ENCODE data around the gene DYNLRB1.

DYNLRB1 gene

DNA sequence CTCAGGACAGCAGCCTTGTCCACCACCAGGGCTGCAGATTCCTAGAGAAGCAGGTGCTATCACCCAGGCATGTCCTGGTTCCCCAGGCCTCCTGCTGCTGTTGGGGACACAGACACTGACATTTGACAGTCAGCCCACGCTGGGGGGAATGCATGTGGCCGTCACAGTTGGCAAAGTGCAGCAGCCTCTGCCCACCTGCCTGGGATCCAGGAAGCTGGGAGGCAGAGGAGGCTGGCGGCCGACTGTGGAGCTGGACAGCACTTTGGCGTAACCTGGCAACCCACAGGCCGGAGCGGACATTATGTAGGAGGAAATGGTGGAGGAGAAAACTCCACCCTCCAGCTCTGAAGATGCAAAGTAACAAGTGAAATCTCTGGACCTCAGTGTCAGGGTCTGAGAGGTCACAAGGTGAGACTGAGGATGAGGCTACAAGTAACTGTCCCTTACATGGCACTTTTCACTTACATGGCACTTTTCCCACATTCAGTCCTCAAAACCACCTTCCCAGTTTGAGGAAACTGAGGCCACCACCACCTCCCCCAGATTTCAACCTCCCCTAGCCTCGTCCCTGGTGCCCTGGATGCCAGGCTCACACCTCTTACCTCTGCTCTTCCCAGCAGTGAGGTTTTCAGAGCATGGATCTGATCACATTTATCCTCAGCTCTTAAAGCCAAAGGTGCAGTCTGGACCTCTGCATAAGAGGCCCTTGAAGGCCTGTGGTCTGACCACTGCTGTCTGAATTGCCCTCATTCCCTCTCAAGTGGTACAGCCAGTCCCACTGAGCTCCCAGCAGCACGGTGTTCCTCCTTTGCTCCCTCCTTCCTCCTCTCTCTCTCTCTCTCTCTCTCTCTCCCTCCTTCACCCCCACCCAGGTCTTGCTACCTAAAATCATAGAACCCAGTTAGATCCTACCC, 51.0 kb downstream of the DYNLRB1 start:
- no peaks in the 10 kb centered on the region for H3K27me3 ChIP-seq (ENCODE audit: control insufficient read depth, insufficient read depth, low read length)
- no peaks in the 10 kb centered on the region for H3K36me3 ChIP-seq (ENCODE audit: control insufficient read depth, insufficient read depth, low read length)
- H3K9ac ChIP-seq (ENCODE audit: low read length): no peak overlapping the region
- H3K4me3 ChIP-seq (ENCODE audit: low read length): no peak overlapping the region
- no peaks in the 10 kb centered on the region for H3K4me1 ChIP-seq (ENCODE audit: control insufficient read depth, insufficient read depth, low read length)
- H3K9me3 ChIP-seq (ENCODE audit: control insufficient read depth, low read length): no peaks in the 10 kb centered on the region

DNA sequence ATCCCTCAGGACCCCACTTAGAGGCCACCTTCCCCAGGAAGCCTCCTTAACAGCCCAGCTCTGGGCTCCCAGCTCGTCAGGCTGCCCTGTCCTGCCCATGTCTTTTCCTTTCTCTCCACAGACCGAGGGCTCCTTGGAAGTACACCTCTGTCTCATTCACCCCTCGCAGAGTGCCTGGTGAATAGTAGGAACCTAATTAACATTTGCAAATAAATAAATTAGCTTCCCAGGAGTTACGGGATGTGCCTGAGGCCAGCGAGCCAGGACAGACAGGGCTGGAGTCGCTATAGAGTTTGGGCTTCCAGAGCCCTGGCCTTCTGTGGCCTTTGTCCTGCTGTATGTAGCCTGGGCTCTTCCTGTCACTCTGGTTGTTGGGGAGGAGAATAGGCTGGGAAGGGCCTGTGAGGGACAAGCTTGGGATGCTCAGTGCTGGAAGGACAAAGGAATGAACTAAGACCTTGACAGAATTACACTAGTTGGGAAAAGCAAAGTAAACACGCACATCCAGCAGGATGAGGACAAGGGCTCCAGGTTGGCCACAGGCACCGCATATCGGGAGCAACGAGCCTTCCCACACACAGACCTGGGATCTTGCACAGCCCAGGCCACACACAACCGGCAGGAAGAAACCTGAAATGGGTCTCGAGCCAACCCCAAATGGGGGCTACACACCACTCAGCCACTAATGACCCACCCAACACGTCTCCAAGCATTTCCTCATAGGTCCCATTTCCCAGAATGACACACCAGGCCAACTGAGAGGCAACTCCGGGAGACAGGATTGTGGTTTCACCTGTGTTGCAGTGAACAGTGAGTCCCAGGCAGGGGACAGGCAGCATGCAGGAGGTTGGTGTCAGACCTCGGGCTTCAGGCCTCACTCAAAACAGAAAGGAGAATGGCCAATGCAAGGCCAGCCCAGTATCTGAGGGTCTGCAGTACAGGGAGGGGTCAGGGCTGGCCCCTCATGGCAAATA, 52.0 kb downstream of the DYNLRB1 start:
- no peaks in the 10 kb centered on the region for H3K4me1 ChIP-seq (ENCODE audit: control insufficient read depth, insufficient read depth, low read length)
- no peaks in the 10 kb centered on the region for H3K27me3 ChIP-seq (ENCODE audit: control insufficient read depth, insufficient read depth, low read length)
- no peak overlapping the region for H3K9ac ChIP-seq (ENCODE audit: low read length)
- no peak overlapping the region for H3K4me3 ChIP-seq (ENCODE audit: low read length)
- H3K36me3 ChIP-seq (ENCODE audit: control insufficient read depth, insufficient read depth, low read length): no peaks in the 10 kb centered on the region
- H3K9me3 ChIP-seq (ENCODE audit: control insufficient read depth, low read length): no peaks in the 10 kb centered on the region

DNA sequence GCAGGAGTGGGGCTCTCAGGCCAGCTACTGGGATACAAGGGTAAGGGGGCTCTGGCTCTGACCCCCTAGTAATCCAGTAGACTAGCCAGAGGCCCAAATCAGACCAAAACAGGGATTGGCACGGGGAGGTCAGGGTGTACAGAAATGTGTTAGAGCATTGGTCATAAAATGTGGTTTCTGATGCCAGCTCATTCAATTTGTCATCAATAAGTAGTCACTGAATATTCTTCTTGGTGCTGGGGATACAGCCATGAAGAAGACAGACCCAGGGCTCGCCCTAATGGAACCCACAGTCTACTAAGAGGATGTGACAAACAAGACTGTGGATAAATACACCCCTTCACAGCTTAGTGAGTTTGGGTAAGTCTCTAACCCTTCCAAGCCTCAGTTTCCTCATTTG, 53.4 kb downstream of the DYNLRB1 start:
- no peaks in the 10 kb centered on the region for H3K36me3 ChIP-seq (ENCODE audit: control insufficient read depth, insufficient read depth, low read length)

DNA sequence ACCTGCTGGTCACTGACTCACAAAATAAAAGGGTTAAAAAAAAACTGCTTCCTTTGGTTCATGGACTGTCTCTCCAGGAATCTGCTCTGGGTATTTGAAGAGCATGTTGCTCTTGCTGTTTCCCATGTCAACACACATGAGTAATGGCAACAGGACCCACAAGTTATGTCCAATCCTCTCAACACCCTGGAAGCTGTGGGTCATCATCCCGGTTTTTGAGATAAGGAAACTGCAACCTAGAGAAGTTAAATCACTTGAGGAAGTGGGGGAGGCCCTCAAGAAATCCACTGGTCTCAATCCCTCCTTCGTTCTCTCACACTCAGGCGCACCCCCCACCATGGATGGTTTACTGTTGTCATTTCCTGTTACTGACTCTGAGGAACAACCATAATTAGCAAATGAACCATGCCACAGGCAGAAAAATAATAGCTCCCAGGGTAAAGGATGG, 54.7 kb downstream of the DYNLRB1 start:
- H3K4me3 ChIP-seq (ENCODE audit: low read length): no peak overlapping the region
- no peaks in the 10 kb centered on the region for H3K36me3 ChIP-seq (ENCODE audit: control insufficient read depth, insufficient read depth, low read length)
- H3K9me3 ChIP-seq (ENCODE audit: control insufficient read depth, low read length): no peaks in the 10 kb centered on the region
- H3K27me3 ChIP-seq (ENCODE audit: control insufficient read depth, insufficient read depth, low read length): no peaks in the 10 kb centered on the region
- no peaks in the 10 kb centered on the region for H3K4me1 ChIP-seq (ENCODE audit: control insufficient read depth, insufficient read depth, low read length)
- H3K9ac ChIP-seq (ENCODE audit: low read length): no peak overlapping the region

More for the DNA sequence above, 53.4 kb downstream of the DYNLRB1 start:
- Histone ChIP-seq H3K9ac (ENCODE audit: low read length) (no peak overlapping the region), H3K4me1 (ENCODE audit: control insufficient read depth, insufficient read depth, low read length) (no peaks in the 10 kb centered on the region), H3K27me3 (ENCODE audit: control insufficient read depth, insufficient read depth, low read length) (no peaks in the 10 kb centered on the region), H3K9me3 (ENCODE audit: control insufficient read depth, low read length) (no peaks in the 10 kb centered on the region), H3K4me3 (ENCODE audit: low read length) (no peak overlapping the region)

DNA sequence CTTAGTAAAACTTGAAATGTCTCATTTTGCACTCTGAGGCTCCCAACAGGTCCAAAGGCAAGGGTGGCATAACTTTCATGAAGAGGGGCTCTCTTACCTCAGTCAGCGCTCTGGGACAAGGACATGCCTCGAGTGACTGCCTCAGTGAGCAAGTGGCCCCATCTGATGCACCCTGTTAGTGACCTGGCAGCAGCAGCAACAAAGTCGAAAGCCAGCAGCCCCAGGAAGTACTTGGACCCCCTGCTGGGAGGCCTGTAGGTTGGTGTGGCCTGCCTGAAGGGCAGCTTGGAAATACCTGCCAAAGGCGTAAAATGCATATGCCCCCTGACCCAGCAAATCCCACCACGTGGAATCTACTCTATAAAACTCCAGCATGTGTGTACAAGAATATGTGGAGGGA, 55.5 kb downstream of the DYNLRB1 start:
- Histone ChIP-seq H3K9me3 (ENCODE audit: control insufficient read depth, low read length) (no peaks in the 10 kb centered on the region), H3K27me3 (ENCODE audit: control insufficient read depth, insufficient read depth, low read length) (no peaks in the 10 kb centered on the region), H3K9ac (ENCODE audit: low read length) (no peak overlapping the region), H3K36me3 (ENCODE audit: control insufficient read depth, insufficient read depth, low read length) (no peaks in the 10 kb centered on the region), H3K4me1 (ENCODE audit: control insufficient read depth, insufficient read depth, low read length) (no peaks in the 10 kb centered on the region), H3K4me3 (ENCODE audit: low read length) (no peak overlapping the region)

DNA sequence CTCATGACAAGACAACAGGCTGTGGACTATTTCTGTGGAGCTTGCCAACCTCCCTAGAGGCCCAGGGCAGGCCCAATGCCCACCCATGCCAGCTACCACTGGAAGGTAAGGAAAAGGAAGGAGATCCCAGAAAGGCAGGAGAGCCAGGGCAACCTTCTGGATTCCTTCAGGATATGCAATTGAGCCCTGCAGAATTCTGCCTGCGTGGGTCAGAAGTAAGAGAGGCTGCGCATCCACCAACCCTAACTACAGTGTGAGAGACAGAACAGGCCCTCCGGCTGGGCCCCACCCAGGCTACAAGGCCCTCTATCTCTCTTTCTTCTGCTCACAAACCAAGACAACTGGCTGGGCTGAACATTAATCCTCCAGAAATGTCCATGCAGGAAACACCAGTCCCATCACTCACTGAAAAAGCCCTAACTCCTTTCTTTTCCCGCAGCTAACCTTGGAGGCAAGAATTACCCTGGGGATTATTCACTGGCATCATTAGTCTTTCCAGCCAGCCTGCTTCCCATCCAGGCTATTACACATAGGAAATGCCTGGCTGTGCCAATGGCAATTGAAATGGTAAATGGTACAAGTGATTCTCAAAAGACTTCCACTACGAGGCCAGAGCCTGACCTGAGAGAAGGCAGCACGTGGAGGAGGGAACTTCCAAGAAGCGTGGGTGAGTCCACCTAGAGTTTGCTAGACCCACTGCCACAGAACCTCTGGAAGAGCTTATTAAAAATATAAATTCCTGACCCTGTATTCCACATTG, 57.5 kb downstream of the DYNLRB1 start:
- Histone ChIP-seq H3K9me3 (ENCODE audit: control insufficient read depth, low read length) (no peaks in the 10 kb centered on the region), H3K9ac (ENCODE audit: low read length) (no peak overlapping the region), H3K4me1 (ENCODE audit: control insufficient read depth, insufficient read depth, low read length) (peaks cover 3% of the 10 kb centered on the region), H3K36me3 (ENCODE audit: control insufficient read depth, insufficient read depth, low read length) (no peaks in the 10 kb centered on the region), H3K4me3 (ENCODE audit: low read length) (no peak overlapping the region), H3K27me3 (ENCODE audit: control insufficient read depth, insufficient read depth, low read length) (no peaks in the 10 kb centered on the region)

DNA sequence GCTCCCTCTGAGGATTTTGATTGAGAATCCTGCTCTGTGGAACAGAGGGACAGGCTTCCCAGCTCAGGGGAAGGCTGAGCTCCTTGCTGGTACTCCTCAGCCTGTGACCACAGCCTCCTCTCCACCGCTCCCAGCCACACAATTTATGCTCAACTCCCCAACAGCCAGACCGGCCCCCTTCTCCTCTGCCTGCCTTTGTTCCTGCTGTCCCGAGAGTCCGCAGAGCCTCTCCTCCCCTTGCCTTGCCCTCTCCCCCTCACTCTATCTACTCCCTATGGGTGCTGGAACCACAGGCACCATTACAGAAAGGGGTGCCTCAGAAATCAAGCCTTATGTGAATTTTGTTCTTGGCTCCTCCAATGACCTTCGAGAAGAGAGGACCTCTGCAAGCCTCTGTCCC, 58.2 kb downstream of the DYNLRB1 start:
- H3K9ac ChIP-seq (ENCODE audit: low read length): no peak overlapping the region
- no peak overlapping the region for H3K4me3 ChIP-seq (ENCODE audit: low read length)
- no peaks in the 10 kb centered on the region for H3K9me3 ChIP-seq (ENCODE audit: control insufficient read depth, low read length)
- H3K4me1 ChIP-seq (ENCODE audit: control insufficient read depth, insufficient read depth, low read length): peaks cover 9% of the 10 kb centered on the region
- no peaks in the 10 kb centered on the region for H3K27me3 ChIP-seq (ENCODE audit: control insufficient read depth, insufficient read depth, low read length)
- H3K36me3 ChIP-seq (ENCODE audit: control insufficient read depth, insufficient read depth, low read length): no peaks in the 10 kb centered on the region

DNA sequence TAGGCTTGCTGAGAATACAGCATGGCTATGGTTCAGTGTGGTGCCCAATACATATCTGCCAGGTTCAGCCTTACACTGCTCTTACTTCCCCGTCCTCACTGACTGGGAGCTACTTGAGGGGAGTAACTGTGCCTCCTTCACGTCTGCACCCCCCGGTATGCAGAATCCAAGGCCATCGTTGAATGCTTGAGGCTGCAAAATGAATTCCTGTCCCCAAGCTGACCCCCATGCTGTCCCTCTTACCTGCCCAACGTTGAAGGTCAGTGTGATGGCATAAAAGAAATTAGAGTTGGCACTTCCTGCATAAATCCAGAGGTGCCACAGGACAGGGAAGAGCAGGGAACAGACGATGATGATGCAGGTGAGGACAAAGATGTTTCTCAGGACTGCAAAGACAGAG, 58.6 kb downstream of the DYNLRB1 start:
- no peak overlapping the region for H3K9ac ChIP-seq (ENCODE audit: low read length)
- no peaks in the 10 kb centered on the region for H3K9me3 ChIP-seq (ENCODE audit: control insufficient read depth, low read length)
- no peak overlapping the region for H3K4me3 ChIP-seq (ENCODE audit: low read length)
- no peaks in the 10 kb centered on the region for H3K27me3 ChIP-seq (ENCODE audit: control insufficient read depth, insufficient read depth, low read length)
- peaks cover 13% of the 10 kb centered on the region for H3K4me1 ChIP-seq (ENCODE audit: control insufficient read depth, insufficient read depth, low read length)
- no peaks in the 10 kb centered on the region for H3K36me3 ChIP-seq (ENCODE audit: control insufficient read depth, insufficient read depth, low read length)

DNA sequence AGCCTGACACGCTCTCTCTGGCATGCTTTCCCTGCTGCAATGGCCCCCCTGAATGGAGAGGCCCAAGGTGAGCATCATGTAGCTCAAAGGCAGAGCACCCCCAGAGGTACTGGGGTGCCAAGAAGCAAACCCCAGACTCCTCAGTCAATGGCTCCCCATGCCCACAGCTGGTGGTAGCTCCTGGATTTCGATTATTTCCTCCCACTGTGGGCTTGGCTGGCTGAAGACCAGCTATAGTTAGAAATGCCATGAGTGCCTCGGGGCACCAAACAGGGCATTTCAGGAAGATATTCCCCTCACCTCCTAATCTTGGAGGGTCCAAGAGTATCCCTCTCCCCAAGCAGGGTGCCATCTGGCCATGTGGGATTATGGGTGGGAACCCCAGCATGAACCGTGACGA, 59.0 kb downstream of the DYNLRB1 start:
- Histone ChIP-seq H3K4me3 (ENCODE audit: low read length) (no peak overlapping the region), H3K9me3 (ENCODE audit: control insufficient read depth, low read length) (no peaks in the 10 kb centered on the region), H3K4me1 (ENCODE audit: control insufficient read depth, insufficient read depth, low read length) (peaks cover 17% of the 10 kb centered on the region), H3K9ac (ENCODE audit: low read length) (no peak overlapping the region), H3K36me3 (ENCODE audit: control insufficient read depth, insufficient read depth, low read length) (no peaks in the 10 kb centered on the region), H3K27me3 (ENCODE audit: control insufficient read depth, insufficient read depth, low read length) (no peaks in the 10 kb centered on the region)

DNA sequence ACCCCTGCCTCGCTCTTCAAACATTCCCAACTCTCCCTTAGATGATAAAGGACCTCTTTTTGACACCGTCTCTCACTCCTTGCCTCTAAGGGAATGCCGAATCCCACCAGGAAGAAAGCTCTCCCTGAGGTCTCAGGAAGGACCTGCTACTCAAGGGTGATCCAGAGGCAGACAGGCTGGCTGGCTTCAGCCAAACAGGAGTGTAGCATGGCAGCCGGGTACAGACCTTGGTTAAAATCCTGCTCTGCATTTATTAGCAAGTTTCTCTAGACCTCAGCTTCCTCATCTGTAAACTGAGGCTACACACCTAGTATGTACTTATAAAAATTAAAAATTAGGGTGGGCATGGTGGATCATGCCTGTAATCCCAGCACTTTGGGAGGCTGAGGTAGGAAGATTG, 59.5 kb downstream of the DYNLRB1 start:
- Histone ChIP-seq H3K4me3 (ENCODE audit: low read length) (no peak overlapping the region), H3K9ac (ENCODE audit: low read length) (no peak overlapping the region), H3K9me3 (ENCODE audit: control insufficient read depth, low read length) (no peaks in the 10 kb centered on the region), H3K27me3 (ENCODE audit: control insufficient read depth, insufficient read depth, low read length) (no peaks in the 10 kb centered on the region), H3K36me3 (ENCODE audit: control insufficient read depth, insufficient read depth, low read length) (no peaks in the 10 kb centered on the region), H3K4me1 (ENCODE audit: control insufficient read depth, insufficient read depth, low read length) (peaks cover 22% of the 10 kb centered on the region)

DNA sequence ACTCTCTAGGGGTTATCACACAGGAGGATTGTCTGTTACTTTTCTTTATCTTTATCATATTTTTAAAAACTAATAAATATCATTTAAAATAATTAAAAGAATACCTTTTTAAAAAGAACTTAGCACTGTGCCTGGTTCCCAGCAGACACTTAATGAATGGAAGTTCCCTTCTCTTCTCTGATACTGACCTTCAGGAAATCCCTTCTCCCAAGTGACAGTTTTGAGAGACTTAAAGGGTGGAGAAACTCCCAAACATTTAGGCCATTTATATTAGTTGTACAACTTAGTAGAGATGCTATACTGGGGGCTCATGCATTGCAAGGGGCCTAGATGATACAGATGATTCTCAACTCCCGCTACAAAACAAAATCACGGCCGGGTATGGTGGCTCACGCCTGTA, 60.8 kb downstream of the DYNLRB1 start:
- Histone ChIP-seq H3K4me3 (ENCODE audit: low read length) (no peak overlapping the region), H3K27me3 (ENCODE audit: control insufficient read depth, insufficient read depth, low read length) (no peaks in the 10 kb centered on the region)

More for the DNA sequence above, 60.8 kb downstream of the DYNLRB1 start:
- H3K4me1 ChIP-seq (ENCODE audit: control insufficient read depth, insufficient read depth, low read length): peaks cover 25% of the 10 kb centered on the region
- no peak overlapping the region for H3K9ac ChIP-seq (ENCODE audit: low read length)
- H3K36me3 ChIP-seq (ENCODE audit: control insufficient read depth, insufficient read depth, low read length): no peaks in the 10 kb centered on the region
- no peaks in the 10 kb centered on the region for H3K9me3 ChIP-seq (ENCODE audit: control insufficient read depth, low read length)

All from mucosa of stomach (tissue), 1 donor.